NCI-H2196 (cell line): ENCODE measurements around the gene EFNA5.
"Not testable (repeated sequence)": the region's sequence is repeated elsewhere in the genome, so short reads cannot be mapped to it uniquely, and the experiment has no call there.

Source experiments
- DNase-seq: peaks from one replicate; lab custom pipeline; 2025; ENCODE audit not compliant: unreplicated experiment; lab: John Stamatoyannopoulos, UW

EFNA5 gene

GRCh38 chr5:107464876-107465275 is 205.9 kb downstream of the EFNA5 start:
- no peak for DNase-seq

DNA sequence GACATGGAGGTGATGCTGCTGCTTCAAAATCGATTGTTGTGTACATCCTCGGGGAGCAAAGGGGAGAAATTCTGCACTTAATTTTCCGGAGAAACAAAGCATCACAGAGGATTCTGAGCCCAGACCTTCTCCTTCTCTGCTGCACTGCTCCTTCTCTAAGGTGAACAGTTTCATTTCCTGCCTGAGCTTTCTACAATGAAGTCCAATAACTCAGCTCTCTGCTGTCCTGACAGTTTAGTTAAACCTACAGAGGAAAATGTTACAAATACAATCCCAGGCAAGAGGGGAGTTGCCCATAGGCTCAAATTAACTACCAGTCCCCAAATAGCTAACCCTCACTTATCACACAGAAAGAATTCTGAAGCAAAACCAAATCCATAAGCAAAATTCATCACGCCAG is 206.3 kb downstream of the EFNA5 start:
- no peak for DNase-seq

GRCh38 chr5:107463731-107464130 is 207.0 kb downstream of the EFNA5 start:
- DNase-seq, result no peak

DNA sequence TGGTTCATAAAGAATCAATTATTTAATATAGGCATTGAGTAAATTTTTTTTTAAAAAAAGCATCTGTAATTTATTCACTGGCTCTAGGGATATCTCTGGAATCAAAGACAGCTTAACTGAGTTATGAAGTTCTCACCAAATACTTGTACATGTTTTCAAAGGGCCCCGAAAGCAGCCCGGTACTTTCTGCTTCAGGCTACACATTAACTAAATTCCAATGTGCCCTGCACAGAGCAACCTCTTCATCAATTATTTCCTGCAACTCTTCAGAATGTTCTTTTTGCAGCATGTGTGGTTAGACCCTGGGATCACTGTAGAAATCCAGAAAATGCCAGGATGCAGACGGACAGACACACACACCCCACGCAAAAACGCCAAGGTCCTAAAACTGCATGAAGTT is 209.0 kb downstream of the EFNA5 start:
- DNase-seq, result no peak

GRCh38 chr5:107460789-107461188 is 209.9 kb downstream of the EFNA5 start:
- no peak for DNase-seq

- DNase-seq, result no peak
These were observed 211.1 kb downstream of the EFNA5 start for GRCh38 chr5:107459605-107460004.

DNA sequence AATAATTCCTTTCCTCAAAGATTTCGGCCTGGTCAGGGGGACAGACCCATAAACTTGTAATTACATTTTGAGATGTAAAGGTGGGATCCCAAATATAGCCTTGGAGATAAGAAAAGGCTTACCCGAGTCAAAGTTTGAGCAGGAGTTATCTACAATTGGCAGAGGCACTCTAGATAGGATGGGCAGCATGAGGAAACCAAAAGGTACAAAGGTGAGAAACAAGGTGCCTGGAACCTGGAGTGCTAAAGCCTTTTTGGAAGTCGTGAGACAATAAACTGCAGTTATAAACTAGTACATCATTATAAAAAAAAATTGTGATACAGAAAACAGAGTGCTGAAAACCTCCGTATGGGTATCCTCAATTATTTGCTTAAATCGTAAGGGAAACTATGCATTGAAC is 212.4 kb downstream of the EFNA5 start:
- no peak for DNase-seq

DNA sequence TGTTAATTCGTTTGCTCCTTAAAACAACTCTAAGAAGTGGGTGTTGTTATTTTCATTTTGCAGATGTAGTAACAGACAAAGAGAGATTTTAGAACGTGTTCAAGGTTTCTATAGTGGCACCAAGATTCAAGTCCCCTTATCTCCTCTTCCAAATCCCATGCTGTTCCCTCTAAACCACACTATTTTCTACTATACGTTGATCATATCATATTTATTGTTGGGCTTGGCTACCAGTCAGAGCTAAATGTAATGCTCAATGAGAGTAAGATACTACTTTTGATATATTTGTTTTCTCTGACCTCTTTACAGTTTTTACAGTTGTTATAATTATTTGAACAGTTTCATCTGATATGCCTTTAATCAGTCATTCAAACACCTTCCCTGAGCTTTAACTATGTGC is 212.9 kb downstream of the EFNA5 start:
- DNase-seq, result no peak

GRCh38 chr5:107457138-107457537 is 213.6 kb downstream of the EFNA5 start:
- no peak for DNase-seq

- DNase-seq, result no peak
These were observed 214.4 kb downstream of the EFNA5 start for GRCh38 chr5:107456281-107456715.

DNA sequence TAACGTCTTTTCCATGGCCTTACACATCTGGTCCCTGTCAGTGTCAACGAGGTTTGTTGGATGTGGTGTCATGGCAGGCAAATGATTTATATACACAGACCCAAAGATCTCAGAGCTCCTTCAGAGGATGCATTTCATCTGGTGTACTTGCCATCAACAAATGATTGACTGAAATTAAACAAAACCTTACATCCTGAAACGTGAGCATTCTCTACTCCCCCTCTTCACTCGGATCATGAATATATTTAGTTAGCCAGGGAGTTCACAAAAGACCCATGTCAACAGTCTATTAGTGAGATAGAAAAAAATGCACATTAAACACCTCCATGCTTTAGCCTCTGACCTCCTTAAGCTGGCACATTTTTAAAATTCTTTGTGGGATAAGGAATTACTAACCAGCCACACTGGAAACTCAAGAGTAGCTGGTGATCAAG is 215.6 kb downstream of the EFNA5 start:
- DNase-seq, result no peak

GRCh38 chr5:107451827-107452226 is 218.9 kb downstream of the EFNA5 start:
- DNase-seq, result not testable (repeated sequence)

DNA sequence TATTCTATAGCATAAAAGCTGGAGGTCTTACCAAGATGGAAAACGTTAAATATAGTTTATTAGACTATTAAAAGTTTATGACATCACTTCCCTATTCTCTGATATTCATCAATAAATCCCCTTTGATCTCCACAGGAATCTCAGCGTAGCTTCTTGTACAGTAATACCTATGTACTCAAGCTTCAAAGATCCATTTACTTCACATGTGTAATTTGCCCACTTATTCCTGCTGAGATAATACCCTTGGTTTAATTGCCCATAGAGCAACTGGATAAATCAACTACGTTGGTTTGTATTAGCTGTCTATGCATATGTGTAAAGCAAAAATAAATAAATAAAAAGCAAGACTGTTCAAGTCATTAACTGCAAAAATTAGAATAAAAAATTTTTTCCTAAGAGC is 219.7 kb downstream of the EFNA5 start:
- DNase-seq, result no peak

DNA sequence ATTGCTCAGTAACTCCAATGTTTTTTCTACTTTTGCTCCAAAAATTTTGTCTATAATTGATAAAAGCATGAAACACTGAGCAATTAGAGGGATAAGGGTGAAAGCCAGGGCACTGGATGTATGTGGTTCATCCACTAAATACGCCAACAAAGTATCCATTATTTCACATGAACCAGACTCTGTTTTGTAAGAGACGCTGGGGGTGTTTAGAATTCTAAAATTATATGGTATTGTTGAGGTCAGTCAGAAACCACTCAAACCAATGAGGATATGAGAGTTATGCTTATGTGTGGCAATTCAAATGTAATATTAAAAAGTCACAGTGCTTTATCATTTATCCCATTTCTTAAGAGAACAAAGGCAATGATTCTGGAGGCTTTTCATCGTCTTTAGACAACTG is 220.2 kb downstream of the EFNA5 start:
- DNase-seq, result no peak

- DNase-seq, result no peak
These were observed 221.4 kb downstream of the EFNA5 start for GRCh38 chr5:107449369-107449768.

DNA sequence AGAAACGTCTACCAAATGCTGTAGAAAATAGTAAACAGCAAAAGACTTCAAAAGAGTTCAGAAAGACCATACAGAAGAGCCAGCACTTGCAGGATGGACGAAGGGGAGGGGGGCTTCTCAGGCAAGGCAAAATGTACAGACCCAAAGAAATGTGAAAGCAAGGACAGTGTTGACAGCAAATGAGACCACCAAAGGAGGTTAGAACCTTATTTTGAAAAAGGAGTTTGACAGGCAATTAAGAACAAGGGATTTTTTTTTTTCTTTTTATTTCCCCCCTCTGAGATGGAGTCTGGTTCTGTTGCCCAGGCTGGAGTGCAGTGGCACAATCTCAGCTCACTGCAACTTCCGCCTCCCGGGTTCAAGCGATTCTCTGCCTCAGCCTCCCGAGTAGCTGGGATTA is 223.2 kb downstream of the EFNA5 start:
- DNase-seq, result no peak

DNA sequence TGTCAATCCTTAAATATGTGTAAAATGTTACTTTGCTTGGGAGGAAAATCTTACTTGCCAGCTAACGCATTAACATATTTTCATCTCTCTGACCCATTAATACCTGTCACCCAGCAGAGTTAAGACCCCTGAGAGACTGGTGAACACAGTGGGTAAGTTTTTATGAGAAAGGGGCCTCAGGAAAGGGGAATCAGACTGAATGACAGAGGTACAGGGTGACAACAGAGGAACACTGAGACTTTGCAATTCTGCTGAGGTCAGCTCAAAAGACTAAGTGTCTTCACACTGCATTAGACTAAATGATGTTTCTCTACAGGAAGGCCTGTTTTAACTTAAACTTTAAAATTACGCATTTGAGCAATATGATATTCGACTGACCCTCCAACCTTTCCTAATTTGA is 223.8 kb downstream of the EFNA5 start:
- DNase-seq, result no peak

GRCh38 chr5:107444300-107444699 is 226.4 kb downstream of the EFNA5 start:
- DNase-seq, result no peak

DNA sequence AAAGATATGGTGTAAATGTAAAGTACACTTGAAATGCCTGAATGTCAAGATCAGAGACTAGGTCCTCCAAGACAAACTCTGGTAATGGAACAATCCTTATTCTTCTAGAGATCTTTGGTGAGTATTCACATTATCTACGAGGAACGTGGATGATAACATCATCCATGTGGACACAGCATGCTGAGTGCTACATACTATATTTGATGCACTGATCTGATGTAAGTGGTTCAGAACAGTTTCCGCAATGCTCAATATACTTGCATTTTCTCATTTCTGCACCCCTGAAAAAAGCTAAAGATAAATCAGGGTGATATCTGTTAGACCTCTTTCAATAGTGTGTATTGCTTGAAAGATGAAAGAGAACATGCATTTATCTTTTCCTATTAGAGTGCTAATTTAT is 226.8 kb downstream of the EFNA5 start:
- DNase-seq, result no peak

- DNase-seq, result no peak
These were observed 228.3 kb downstream of the EFNA5 start for GRCh38 chr5:107442452-107442851.

GRCh38 chr5:107439832-107440231 is 230.9 kb downstream of the EFNA5 start:
- DNase-seq, result no peak

DNA sequence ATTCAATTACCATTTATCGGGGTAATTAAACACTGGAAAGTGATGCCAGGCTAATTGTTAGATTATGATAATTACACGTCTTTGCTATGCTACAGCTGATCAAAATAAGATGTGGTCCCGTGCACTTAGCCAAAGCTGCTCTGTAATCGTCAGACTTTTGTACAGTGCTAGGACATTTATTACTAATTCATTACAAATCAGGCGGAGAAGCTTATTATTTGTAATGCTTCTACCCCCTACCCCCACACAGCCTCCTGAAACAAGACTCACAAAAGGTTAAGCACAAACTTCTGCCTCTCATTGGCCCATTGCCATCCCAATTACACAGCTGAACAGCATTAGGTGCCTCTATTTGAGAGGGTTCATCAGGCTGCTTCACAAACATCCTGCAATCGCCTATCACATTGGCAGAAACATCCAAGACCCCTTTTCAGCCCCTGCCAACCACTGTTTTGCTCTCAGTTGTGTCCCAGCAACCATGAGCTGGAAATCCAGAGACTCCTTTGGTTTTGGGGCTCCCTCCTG is 232.7 kb downstream of the EFNA5 start:
- DNase-seq, result no peak

DNA sequence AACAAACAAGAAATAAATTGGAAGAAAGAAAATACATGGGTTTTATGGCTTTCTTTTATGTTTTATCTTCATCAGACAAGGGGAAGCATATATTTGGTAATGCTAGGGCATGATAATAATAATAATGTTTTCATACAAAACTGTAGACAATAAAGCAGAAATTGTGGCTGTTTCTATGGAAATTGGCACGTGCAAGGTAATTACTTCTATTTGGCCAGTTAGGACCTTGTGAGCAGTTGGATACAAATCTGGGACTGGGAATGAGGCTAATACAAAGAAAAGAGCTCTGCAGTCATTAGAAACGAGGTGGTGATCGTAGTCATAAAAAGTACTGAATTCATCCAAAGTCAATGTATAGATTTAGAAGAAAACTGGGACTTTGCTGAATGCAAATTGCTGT is 233.6 kb downstream of the EFNA5 start:
- DNase-seq, result no peak

DNA sequence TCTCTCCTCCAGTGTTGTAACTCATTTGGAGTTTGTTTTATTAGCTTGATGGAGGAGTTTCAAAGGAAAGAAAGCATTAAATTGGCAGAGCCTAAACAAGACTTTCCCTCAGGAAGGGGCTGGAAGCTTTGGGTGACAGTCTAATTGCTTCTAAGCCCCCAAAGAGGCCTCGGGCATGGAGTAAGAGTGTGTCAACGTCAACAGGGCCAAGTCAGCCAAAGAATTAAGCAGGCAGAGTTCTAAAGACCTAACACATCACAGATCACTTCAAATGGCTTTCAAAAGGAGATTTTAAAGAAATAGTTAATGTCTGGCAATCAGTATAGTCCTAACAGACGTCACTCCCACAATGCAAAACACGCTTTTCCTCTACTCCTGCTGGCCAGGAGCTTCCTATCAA is 234.5 kb downstream of the EFNA5 start:
- DNase-seq, result no peak
